A673 (cell line): ENCODE results near the gene CDH18. TPM values are rescaled to one million over a fixed set of nuclear protein-coding genes. Genes with fewer than 3 reads are reported as not detected.

Source experiments
- BruUV-seq: library from RNA; stranded (reverse); fragments of 400-500 nt; replicated peaks from 2 replicates; lab custom pipeline; 2021; lab: Mats Ljungman, UMichigan
- CTCF ChIA-PET: fragments of 300-600 bp; sonication (Branson Sonifier 250); formaldehyde crosslinking; loops from one replicate; lab custom pipeline; 2022; ENCODE audit warnings: antibody characterized with exemption; lab: Charles Lee
- POLR2A ChIA-PET: fragments of 300-600 bp; sonication (Branson Sonifier 250); formaldehyde crosslinking; loops from one replicate; lab custom pipeline; 2022; ENCODE audit warnings: antibody characterized with exemption; ENCODE audit not compliant: low non-redundant PET; lab: Charles Lee
- DNase-seq: peaks from one replicate; pipeline ENCODE4 v3.0.0-alpha.2; 2015; ENCODE audit warnings: low spot score
- H3K27ac ChIP-seq: fragments of 200-600 bp; sonication (generic); 2 replicates; pipeline ENCODE4 v1.5.1; 2016; ENCODE audit warnings: mixed run types, low read depth, mild to moderate bottlenecking, mixed read lengths, antibody characterized with exemption, low read length; ENCODE audit not compliant: poor library complexity, severe bottlenecking
- H3K27me3 ChIP-seq: fragments of 200-600 bp; sonication (generic); replicated peaks from 2 replicates; pipeline ENCODE4 v1.6.1; 2017; ENCODE audit warnings: mixed run types, low read depth, mild to moderate bottlenecking, mixed read lengths, antibody characterized with exemption, low read length; ENCODE audit not compliant: insufficient read depth, poor library complexity
- H3K36me3 ChIP-seq: fragments of 200-600 bp; sonication (generic); 2 replicates; pipeline ENCODE4 v1.6.1; 2016; ENCODE audit warnings: mixed run types, mild to moderate bottlenecking, mixed read lengths, antibody characterized with exemption, low read length; ENCODE audit not compliant: insufficient read depth, poor library complexity, severe bottlenecking
- H3K4me1 ChIP-seq: fragments of 200-600 bp; sonication (generic); 2 replicates; pipeline ENCODE4 v1.6.1; 2017; ENCODE audit warnings: mixed run types, mild to moderate bottlenecking, mixed read lengths, antibody characterized with exemption, low read length; ENCODE audit not compliant: insufficient read depth, poor library complexity, severe bottlenecking
- H3K4me3 ChIP-seq: fragments of 200-600 bp; sonication (generic); 2 replicates; pipeline ENCODE4 v1.5.1; 2016; ENCODE audit warnings: low read depth, mixed run types, mild to moderate bottlenecking, mixed read lengths, low read length; ENCODE audit not compliant: poor library complexity, severe bottlenecking
- H3K9me3 ChIP-seq: fragments of 200-600 bp; sonication (generic); 2 replicates; pipeline ENCODE4 v1.6.1; 2016; ENCODE audit warnings: mixed run types, low read depth, mild to moderate bottlenecking, mixed read lengths, antibody characterized with exemption, low read length; ENCODE audit not compliant: poor library complexity, severe bottlenecking
- CTCF ChIP-seq: fragments of 300-800, 200-600 bp; sonication (generic); conservative IDR thresholded peaks from 2 replicates; pipeline ENCODE4 v1.5.1; 2017; ENCODE audit warnings: low read depth, mild to moderate bottlenecking, antibody characterized with exemption, low read length, moderate library complexity, mixed read lengths
- EZH2 ChIP-seq: fragments of 200-600 bp; sonication (generic); IDR thresholded peaks from 2 replicates; pipeline ENCODE4 v1.6.1; 2017; ENCODE audit warnings: borderline replicate concordance, low read depth, mild to moderate bottlenecking, mixed read lengths, antibody characterized with exemption, low read length; ENCODE audit not compliant: poor library complexity, severe bottlenecking
- intact Hi-C: fragments of 100-400 bp; cut with micrococcal nuclease; formaldehyde crosslinking; loops from one replicate; pipeline ENCODE4 v1.10.0; 2022; ENCODE audit not compliant: unreplicated experiment
- total RNA-seq: library from RNA; stranded (reverse); gene quantifications from 2 replicates; pipeline ENCODE4 v1.2.3, GENCODE V29; 2021

Gene CDH18
- total RNA-seq, 1 experiment from 2014 or later, result not detected

GRCh38 chr5:19532936-19533335 lies 455.1 kb downstream of the CDH18 start:
- Histone ChIP-seq H3K4me1 (no peaks in the 10 kb centered on the region), H3K4me3 (no peak overlapping the region), H3K27me3 (no peaks in the 10 kb centered on the region), H3K9me3 (no peaks in the 10 kb centered on the region), H3K36me3 (no peaks in the 10 kb centered on the region), H3K27ac (no peak overlapping the region)
- BruUV-seq, result no TSS peak
- no peak for DNase-seq
- ChIA-PET POLR2A (no interaction called here), CTCF (no interaction called here)
- intact Hi-C loops, result no loop called here
- TF ChIP-seq CTCF (no peak), EZH2 (no peak)

GRCh38 chr5:19531374-19531952 lies 456.5 kb downstream of the CDH18 start:
- no peaks in the 10 kb centered on the region for H3K4me1 ChIP-seq
- intact Hi-C loops, result no loop called here
- H3K27ac ChIP-seq, result no peak overlapping the region
- H3K9me3 ChIP-seq, result no peaks in the 10 kb centered on the region
- CTCF ChIA-PET, result no interaction called here
- no TSS peak for BruUV-seq
- H3K4me3 ChIP-seq, result no peak overlapping the region
- TF ChIP-seq CTCF (no peak), EZH2 (no peak)
- H3K36me3 ChIP-seq, result no peaks in the 10 kb centered on the region
- POLR2A ChIA-PET, result no interaction called here
- H3K27me3 ChIP-seq, result no peaks in the 10 kb centered on the region
- DNase-seq, result no peak

- Histone ChIP-seq H3K4me1 (no peaks in the 10 kb centered on the region), H3K36me3 (no peaks in the 10 kb centered on the region), H3K4me3 (no peak overlapping the region), H3K27me3 (no peaks in the 10 kb centered on the region), H3K27ac (no peak overlapping the region), H3K9me3 (peaks cover 5% of the 10 kb centered on the region)
- no TSS peak for BruUV-seq
- DNase-seq, result no peak
- no peak for TF ChIP-seq EZH2
- TF ChIP-seq CTCF, result no peak
- ChIA-PET POLR2A (no interaction called here), CTCF (no interaction called here)
- intact Hi-C loops, result no loop called here
These were observed 468.6 kb downstream of the CDH18 start for GRCh38 chr5:19519448-19519847.
